NCI-H526 (cell line): ENCODE results near the gene FAM193A.
"Not testable (repeated sequence)": the region's sequence is repeated elsewhere in the genome, so short reads cannot be mapped to it uniquely, and the experiment has no call there.

ENCODE experiments used
- DNase-seq, 2 experiments: peaks; one replicate each; lab custom pipeline; 2025; lab: John Stamatoyannopoulos, UW

Gene FAM193A

GRCh38 chr4:2729533-2729875 lies 193.1 kb downstream of the FAM193A start:
- no peak for DNase-seq

DNA sequence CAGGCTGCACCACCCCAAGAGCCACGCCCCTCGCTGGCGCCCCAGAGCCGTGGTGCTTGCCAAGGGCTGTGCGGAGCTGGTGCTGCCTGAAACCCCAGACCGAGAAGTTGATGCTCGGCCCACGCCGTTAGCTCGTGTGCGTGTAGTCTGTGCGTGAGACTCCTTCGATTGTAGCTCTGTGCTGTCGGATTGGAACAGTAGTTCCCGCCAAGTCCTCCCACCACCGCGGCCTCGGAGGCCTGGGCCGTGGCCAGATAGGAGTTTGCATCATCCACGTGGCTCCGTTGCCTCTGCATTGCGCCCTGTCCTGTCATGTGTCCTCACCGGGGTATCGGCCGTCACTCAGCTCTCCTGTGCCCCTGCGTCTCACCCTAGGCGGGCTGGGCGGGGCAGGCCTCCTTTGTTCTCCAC lies 195.5 kb downstream of the FAM193A start:
- no peak for DNase-seq

- DNase-seq = no peak
Observed at GRCh38 chr4:2732526-2732925, 196.1 kb downstream of the FAM193A start.

GRCh38 chr4:2733001-2733843 lies 196.8 kb downstream of the FAM193A start:
- no peak for DNase-seq

DNA sequence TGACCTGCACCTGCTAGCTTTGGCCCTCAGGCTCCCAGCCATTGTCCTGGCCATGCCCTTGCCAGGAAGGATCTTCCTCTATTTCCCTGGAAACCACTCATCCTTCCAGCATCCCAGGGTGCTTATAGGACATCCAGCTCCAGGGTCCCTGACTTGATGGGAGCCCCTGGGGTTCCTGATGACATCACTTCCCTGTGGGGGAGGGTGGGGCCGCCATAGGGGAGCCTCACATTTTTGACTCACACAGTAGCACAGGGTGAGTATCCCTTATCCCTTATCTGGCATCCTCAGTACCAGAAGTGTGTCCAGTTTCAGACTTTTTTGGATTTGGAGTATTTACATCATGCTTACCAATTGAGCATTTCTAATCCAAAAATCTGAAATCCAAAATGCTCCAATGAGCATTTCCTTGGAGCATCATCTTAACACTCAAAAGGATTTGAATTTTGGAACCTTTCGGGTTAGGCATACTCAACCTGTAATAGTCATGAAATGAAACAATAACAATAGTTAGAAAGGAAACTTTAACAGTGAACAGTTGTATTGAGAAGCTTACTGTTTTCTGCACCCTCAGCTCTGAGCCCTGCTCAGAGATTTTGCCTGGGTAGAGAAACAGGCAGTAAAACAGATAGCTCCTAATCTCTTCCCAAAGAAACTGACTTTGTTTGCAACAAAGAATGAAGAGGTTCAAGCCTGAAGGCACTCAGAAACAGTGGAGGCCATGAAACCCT lies 197.6 kb downstream of the FAM193A start:
- DNase-seq = no peak

DNA sequence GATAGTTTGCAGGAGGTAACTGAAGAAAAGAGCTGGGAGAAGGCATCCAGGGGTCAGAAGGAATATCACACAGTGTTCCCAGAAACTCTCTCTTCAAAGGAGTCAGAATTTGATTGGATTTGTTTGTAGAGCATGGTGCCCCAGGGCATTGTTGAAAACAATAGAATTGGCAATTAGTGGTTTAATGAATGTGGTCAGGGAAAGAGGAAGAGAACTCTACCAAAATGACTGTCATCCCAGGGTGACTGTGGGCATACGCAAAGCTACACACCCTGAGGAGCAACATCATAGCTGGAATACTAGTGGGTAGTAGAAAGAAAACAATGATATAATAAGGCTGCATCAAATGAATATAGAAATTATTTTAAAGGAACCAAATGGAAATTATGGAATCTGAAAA lies 198.2 kb downstream of the FAM193A start:
- DNase-seq = no peak

- no peak for DNase-seq
Observed at GRCh38 chr4:2735869-2736268, 199.4 kb downstream of the FAM193A start.

DNA sequence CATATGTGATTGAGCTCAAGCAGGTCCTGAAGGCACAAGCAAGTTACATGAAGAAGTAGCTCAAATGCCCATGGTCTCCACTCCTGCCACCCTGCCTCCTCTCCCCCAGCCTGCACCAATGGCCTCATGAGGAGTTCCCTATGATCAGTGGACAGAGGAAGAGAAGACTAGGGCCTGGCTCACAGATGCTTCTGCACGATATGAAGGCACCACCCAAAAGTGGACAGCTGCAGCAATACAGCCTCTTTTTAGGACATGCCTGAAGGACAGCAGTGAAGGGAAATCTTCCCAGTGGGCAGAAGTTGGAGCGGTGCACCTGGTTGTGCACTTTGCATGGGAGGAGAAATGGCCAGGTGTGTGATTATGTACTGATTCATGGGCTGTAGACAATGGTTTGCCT lies 201.8 kb downstream of the FAM193A start:
- not testable (repeated sequence) for DNase-seq

DNA sequence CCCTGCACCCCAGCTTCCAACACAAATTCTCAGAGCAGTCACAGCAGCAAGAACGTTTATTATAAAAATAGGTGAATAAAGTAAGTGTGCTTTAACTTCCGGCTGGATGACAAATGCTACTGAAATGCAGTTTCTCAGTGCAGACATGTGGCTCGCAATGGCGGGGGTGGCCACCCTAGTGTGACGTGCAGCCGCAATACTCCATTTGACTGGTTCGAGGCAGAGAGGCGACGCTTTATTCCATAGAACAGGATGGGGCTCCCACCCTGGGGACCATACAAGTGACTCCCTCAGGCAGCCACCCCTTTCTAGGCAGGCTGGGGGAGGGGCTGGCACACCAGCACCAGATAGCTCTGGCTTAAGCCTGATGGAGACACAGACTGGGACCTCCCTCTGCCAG lies 205.2 kb downstream of the FAM193A start:
- no peak for DNase-seq

DNA sequence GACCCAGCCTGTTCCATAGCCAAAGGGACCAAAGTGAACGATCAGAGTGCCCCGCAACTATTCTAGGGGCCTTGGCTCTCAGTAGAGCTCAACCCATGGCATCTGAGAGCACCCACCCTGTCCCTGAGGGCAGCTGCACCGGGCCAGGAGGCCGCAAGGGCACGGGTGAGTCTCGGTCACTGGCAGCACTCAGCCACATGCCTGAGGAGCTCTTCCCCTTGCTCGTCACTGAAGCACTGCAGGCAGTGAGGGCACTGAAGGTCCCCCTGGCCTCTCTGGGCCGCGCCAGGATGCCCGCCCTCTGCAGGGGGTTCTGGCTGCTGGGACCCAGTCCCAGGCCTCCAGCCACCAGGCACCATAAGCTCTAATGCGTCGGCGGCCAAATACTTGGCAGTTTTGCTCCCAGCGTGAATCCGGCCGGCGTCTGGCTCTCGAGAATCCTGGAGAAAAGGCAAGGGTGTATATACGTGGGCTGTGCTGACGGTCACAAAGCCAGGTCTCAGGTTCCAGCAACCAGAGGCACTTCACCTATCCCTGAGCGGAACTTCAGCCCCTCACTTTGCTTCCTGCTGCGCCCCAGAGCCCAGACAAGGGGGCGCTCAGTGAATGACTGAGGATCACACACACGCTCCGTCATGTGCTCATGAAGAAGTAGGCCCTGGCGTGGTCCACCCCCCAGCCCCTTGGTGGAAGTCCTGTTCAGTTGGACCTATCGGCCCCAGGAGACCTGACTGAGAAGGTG lies 205.8 kb downstream of the FAM193A start:
- no peak for DNase-seq

DNA sequence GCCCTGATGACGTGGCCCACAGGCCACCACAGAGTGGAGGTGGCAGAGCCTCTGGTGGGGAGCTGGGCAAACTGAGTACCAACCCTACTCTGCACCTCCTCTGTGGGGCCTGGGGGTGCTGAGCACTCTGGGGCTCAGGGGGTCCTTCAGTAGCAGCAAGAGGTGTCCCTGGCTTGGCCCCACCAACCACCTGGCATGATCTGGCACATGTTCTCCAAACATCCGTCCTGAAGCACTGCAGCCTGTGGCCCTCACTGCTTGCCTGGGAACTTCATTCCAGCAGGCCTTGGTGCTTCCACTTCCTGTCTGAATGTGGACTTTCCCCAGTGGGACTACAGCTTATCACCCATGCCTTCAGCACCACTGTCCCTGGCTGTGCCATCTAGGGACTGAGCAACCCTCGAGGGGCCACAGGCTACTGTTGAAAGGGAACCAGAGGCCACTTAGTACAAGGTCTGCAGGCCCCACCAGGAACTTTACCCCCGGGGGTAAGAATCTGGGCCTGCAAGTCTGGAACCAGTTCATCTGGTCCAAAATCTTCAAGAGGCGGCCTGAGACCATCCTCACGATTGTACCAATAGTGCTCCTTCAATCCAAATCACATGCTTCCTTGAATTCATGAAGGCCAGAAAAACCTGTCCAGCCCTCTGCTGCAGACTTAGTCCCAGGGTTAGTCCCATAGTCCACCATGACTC lies 206.5 kb downstream of the FAM193A start:
- DNase-seq = no peak

DNA sequence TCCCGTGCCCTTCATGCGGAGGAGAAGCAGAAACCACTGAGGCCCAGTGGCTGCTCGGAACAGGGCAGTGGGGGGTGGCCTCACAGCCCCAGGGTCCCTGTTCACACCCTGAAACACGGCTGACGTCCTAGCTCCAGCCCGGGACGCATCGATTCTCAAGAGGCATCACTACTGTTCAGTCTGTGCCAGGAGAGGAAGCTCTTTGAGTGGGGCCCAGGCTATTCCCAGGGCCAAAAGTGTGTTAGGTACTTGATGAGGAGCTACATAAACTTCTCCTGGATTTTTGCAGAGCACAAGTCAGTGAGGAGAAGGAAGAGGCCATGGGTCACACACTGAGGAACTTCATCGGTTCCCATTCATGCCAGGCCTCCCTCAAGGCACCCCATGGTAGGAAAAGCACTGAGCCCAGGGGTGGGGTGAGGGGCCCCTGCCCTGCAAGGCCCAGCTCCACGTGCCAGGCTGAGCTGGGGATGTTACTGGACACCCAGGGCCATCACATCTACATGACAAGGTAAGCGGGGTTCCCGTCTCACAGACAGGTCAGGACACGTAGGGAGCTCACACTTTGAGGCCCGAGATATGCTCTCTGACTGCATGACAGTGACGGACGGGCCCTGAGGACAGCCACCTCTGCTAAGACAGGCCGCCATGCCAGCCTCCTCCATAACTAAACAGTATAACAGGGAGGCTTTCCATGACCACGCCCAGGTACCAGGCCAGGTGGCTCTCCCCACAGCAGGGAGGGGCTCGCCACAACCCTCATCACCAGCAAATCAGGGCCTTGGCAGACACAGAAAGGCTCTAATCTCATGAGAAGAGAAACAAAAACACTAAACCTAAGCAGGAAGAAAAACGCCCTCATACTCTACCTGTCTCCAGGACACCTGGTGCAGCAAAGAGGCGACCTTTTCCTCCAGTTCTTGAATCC lies 207.3 kb downstream of the FAM193A start:
- DNase-seq = no peak

GRCh38 chr4:2744576-2745270 lies 208.3 kb downstream of the FAM193A start:
- no peak for DNase-seq

- DNase-seq = no peak
Observed at GRCh38 chr4:2745516-2745915, 209.1 kb downstream of the FAM193A start.

- no peak for DNase-seq
Observed at GRCh38 chr4:2745981-2746806, 209.7 kb downstream of the FAM193A start.

- DNase-seq = no peak
Observed at GRCh38 chr4:2746891-2747695, 210.6 kb downstream of the FAM193A start.

DNA sequence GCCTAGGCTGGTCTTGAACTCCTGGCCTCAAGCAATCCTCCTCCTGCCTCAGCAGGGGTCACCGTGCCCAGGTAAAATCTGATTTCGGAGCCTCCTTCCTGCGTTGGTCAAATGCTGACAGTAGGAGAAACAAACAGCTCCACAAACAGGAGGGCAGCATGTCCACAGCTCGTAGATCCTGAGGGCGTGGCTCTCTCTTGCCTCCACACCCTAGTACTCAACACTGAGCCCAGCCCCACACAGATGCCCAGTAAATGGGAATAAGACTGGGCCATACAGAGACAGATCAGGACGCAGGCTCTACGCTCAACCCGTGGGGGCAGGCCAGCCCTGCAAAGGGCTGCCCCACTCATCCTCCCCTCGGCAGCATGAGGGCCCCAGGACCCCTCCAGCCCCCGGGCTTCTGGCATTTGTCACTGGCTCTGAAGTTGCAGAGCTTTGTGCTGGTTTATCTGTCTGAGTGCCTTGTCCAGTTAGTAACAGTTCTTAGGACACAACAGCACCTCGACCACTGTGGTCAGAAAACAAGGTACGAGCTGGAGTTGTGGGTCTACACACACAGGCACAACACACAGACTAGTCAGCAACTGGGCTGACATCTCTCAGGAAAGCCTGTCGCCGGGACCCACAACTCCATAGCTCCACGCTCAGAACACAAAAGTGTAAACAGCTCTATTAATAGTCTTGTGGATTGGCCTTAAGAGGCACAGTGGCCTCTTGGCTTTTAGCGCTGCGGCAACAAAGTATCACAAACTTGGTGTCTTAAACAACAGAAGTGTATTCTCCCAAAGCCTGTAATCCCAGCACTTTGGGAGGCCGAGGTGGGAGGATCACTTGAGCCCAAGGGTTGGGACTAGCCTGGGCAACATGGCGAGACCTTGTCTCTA lies 214.5 kb downstream of the FAM193A start:
- DNase-seq = no peak

GRCh38 chr4:2753436-2753835 lies 217.0 kb downstream of the FAM193A start:
- DNase-seq = no peak
